ENCODE measurements around the gene AP1S2. TPM values are rescaled to one million over a fixed set of nuclear protein-coding genes. Genes with fewer than 3 reads are reported as not detected.

Gene AP1S2
- total RNA-seq, 1 donor from 2014 or later = 18.9 TPM

DNA sequence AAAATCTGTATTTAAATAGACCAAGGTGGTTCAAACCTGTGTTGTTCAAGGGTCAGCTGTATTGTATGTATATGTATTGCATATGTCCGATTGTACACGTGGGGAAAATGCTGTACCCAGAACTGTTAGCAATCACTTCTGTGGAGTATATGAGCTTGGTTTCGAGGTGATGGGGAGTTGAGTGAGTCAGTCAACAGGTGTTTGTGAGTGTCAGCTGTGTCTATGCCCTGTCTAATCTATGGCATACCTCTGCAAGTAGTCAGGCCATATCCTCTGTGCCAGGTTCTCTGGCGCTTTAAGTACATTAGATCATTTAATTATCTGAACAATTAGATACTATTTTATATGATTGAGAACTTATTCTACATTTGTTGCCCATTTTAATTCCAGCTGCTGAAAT, 56.9 kb downstream of the AP1S2 start:
- Histone ChIP-seq H3K4me1 (no peaks in the 10 kb centered on the region), H3K36me3 (peaks cover 0 to 21% of the 10 kb centered on the region in 2 donors), H3K9me3 (no peaks in the 10 kb centered on the region), H3K4me3 (no peak overlapping the region), H3K27ac (no peak overlapping the region), H3K27me3 (no peaks in the 10 kb centered on the region)
- no peak for DNase-seq (ENCODE audit: extremely low spot score in 2 of 2)
- intact Hi-C loops (cut with DNase I) = no loop called here
- TF ChIP-seq POLR2A (IDR thresholded peaks at IDR 0.05) = no peak
- no peak for TF ChIP-seq CTCF (IDR thresholded peaks at IDR 0.05)
- no peak for TF ChIP-seq POLR2AphosphoS5 (IDR thresholded peaks at IDR 0.05; ENCODE audit: insufficient read depth in 1 of 2, low read depth in 1 of 2)

GRCh38 chrX:15790769-15791290, 63.8 kb downstream of the AP1S2 start:
- no peak for TF ChIP-seq POLR2A (IDR thresholded peaks at IDR 0.05)
- no peak for TF ChIP-seq POLR2AphosphoS5 (IDR thresholded peaks at IDR 0.05; ENCODE audit: insufficient read depth in 1 of 2, low read depth in 1 of 2)
- TF ChIP-seq CTCF (IDR thresholded peaks at IDR 0.05) = no peak
- Histone ChIP-seq H3K4me1 (peaks cover 25% of the 10 kb centered on the region), H3K9me3 (no peaks in the 10 kb centered on the region), H3K36me3 (no peaks in the 10 kb centered on the region), H3K4me3 (peak overlapping the region; percentile 69 to 81), H3K27ac (peak overlapping the region; percentile 86), H3K27me3 (no peaks in the 10 kb centered on the region)
- intact Hi-C loops (cut with DNase I) = no loop called here
- DNase-seq (ENCODE audit: extremely low spot score in 2 of 2) = no peak

- Histone ChIP-seq H3K27me3 (no peaks in the 10 kb centered on the region), H3K4me1 (peaks cover 25% of the 10 kb centered on the region), H3K27ac (peak within 1 kb of the TSS; percentile 86), H3K4me3 (peak within 1 kb of the TSS; percentile 69 to 81), H3K36me3 (no peaks in the 10 kb centered on the region), H3K9me3 (no peaks in the 10 kb centered on the region)
- peak in 1 of 2 donors; percentile 89 for DNase-seq (ENCODE audit: extremely low spot score in 2 of 2)
- TF ChIP-seq POLR2A (IDR thresholded peaks at IDR 0.05) (peak in 1 of 2 donors; percentile 45), POLR2AphosphoS5 (IDR thresholded peaks at IDR 0.05; ENCODE audit: insufficient read depth in 1 of 2, low read depth in 1 of 2) (peak; percentile 76 to 90), CTCF (IDR thresholded peaks at IDR 0.05) (no peak)
- intact Hi-C loops (cut with DNase I) = no loop called here
Measured at GRCh38 chrX:15789979-15790768, 64.4 kb downstream of the AP1S2 start, which contains the start of gene ZRSR2. ZRSR2 (plus strand) TSS chrX:15790484; CDS start chrX:15790496, 12 bp downstream.

- intact Hi-C loops (cut with DNase I) = no loop called here
- TF ChIP-seq POLR2A (IDR thresholded peaks at IDR 0.05) (no peak), POLR2AphosphoS5 (IDR thresholded peaks at IDR 0.05; ENCODE audit: insufficient read depth in 1 of 2, low read depth in 1 of 2) (no peak), CTCF (IDR thresholded peaks at IDR 0.05) (no peak)
- Histone ChIP-seq H3K36me3 (peaks cover 0 to 21% of the 10 kb centered on the region in 2 donors), H3K27me3 (no peaks in the 10 kb centered on the region), H3K4me1 (peaks cover 20% of the 10 kb centered on the region), H3K9me3 (no peaks in the 10 kb centered on the region), H3K4me3 (no peak overlapping the region), H3K27ac (no peak overlapping the region)
- DNase-seq (ENCODE audit: extremely low spot score in 2 of 2) = no peak
Measured at GRCh38 chrX:15786915-15787314, 67.7 kb downstream of the AP1S2 start.

Data from vagina (tissue), 2 donors.